Activated T-helper 17 cell treated with anti-CD3 and anti-CD28 coated beads, Interleukin-2, amount 50 U/mL, for 72 hours (primary cell): ENCODE data around the gene B3GNT7. TPM values are rescaled to one million over a fixed set of nuclear protein-coding genes. Genes with fewer than 3 reads are reported as not detected.
A peak's percentile ranks its signal among the peaks of the same experiment; 100 is the strongest.

Experiments used
- ATAC-seq: fragments of 150-1000 bp; cut with Tn5 transposase; replicated peaks from 2 replicates; pipeline ENCODE4 v1.10.0; 2021; ENCODE audit warnings: mild to moderate bottlenecking, moderate library complexity
- H3K27ac Mint-ChIP-seq: one replicate; pipeline ENCODE4 v1.8.0; 2022; ENCODE audit warnings: mixed read lengths
- H3K27me3 Mint-ChIP-seq: one replicate; pipeline ENCODE4 v1.8.0; 2022; ENCODE audit warnings: mixed read lengths
- H3K36me3 Mint-ChIP-seq: one replicate; pipeline ENCODE4 v1.8.0; 2022; ENCODE audit warnings: low read depth, mild to moderate bottlenecking, mixed read lengths
- H3K4me1 Mint-ChIP-seq: one replicate; pipeline ENCODE4 v1.8.0; 2022; ENCODE audit warnings: mixed read lengths
- H3K4me3 Mint-ChIP-seq: one replicate; pipeline ENCODE4 v1.8.0; 2022; ENCODE audit warnings: mild to moderate bottlenecking, mixed read lengths
- H3K9me3 Mint-ChIP-seq: one replicate; pipeline ENCODE4 v1.8.0; 2022; ENCODE audit warnings: mixed read lengths
- total RNA-seq, 2 donors: library from RNA; stranded (reverse); gene quantifications; one replicate each; pipeline ENCODE4 v1.2.3, GENCODE V29; 2022

B3GNT7 gene
- total RNA-seq, 2 donors from 2014 or later = 0.19 TPM; not detected in 1

DNA sequence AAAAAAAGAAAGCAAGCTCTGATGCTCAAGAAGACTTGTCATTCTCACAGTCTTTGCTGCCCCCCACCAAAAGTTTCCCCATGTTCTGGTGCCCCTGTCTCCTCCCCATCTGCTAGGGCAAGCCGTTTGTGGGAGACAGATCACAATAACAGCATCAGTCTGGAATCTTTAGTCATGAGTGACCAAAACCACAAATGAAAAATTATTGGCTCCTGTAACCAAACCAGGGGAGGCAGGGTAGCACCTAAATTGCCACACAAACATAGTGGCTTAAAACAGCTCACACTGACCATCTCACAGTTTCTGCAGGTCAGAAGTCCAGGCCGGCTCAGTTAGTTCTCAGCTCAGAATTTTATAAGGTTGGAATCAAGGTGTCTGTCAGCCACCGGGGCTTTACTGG, 9.1 kb upstream of the B3GNT7 start:
- no peak for ATAC-seq
- H3K36me3 Mint-ChIP-seq = no peaks in the 10 kb centered on the region
- no peak overlapping the region for H3K4me3 Mint-ChIP-seq
- peaks cover 8% of the 10 kb centered on the region for H3K27me3 Mint-ChIP-seq
- H3K27ac Mint-ChIP-seq = no peak overlapping the region
- peaks cover 8% of the 10 kb centered on the region for H3K9me3 Mint-ChIP-seq
- H3K4me1 Mint-ChIP-seq = no peaks in the 10 kb centered on the region

DNA sequence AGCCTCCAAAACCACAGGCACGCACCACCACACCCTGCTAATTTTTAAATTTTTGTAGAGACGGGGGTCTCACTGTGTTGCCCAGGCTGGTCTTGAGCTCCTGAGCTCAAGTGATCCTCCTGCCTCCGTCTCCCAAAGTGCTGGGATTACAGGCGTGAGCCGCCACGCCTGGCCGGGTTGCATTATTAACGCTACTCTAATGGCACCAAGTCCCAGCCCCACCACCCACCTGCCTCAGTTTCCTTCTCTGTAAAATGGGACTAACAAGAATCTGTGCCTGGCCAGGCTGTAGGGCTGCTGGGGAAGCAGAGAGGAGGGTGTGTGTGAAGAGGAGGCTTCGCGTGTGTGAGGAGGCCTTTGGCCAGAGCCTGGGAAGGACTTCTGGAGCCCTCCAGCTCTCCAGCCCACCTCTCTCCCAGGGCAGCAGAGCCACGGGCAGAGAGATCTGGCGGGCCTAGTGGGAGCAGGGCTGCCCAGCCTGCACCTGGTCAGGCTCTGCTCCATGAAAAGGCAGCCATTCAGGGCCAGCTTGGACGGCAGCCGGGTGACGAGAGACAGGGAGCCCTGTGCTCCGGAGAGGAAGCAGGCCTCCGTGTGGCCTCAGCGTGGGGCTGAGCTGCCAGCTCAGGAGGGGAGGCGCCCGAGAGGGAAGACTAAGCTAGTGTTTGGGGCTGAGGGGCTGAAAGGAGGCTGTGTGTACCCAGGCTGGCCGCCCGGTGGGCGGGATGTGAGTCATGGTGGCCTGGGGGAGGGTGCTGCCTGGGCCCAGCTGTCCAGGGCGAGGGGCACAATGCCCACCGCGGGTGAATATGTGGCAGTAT, 7.4 kb upstream of the B3GNT7 start:
- ATAC-seq = no peak
- Mint-ChIP-seq H3K4me3 (no peak overlapping the region), H3K36me3 (no peaks in the 10 kb centered on the region), H3K27ac (no peak overlapping the region), H3K27me3 (peaks cover 12% of the 10 kb centered on the region), H3K9me3 (peaks cover 8% of the 10 kb centered on the region), H3K4me1 (no peaks in the 10 kb centered on the region)

GRCh38 chr2:231388725-231389346, 6.7 kb upstream of the B3GNT7 start:
- Mint-ChIP-seq H3K4me3 (no peak overlapping the region), H3K36me3 (no peaks in the 10 kb centered on the region), H3K27ac (no peak overlapping the region), H3K9me3 (peaks cover 8% of the 10 kb centered on the region), H3K27me3 (peaks cover 18% of the 10 kb centered on the region), H3K4me1 (no peaks in the 10 kb centered on the region)
- no peak for ATAC-seq

DNA sequence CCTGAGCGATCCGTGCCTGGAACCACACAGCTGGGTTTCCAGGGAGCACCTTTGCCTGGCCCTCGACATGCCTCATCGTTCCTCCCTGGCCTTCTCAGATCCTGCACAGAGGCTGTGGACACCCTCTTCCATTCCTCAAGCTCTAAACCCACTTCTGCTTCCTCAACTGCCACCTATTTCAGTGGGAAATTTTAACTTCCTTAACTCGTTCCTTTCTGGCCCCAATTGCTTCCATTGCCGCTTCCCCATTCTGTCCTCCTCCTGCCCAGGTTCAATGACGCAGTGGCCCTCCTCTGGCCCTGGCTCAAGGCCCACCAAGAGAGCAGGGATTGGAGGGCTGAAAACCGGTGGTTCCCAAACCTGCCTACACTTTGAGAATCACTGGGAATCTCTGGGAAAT, 4.8 kb upstream of the B3GNT7 start:
- no peaks in the 10 kb centered on the region for H3K9me3 Mint-ChIP-seq
- H3K36me3 Mint-ChIP-seq = no peaks in the 10 kb centered on the region
- no peak for ATAC-seq
- peaks cover 26% of the 10 kb centered on the region for H3K27me3 Mint-ChIP-seq
- no peak overlapping the region for H3K4me3 Mint-ChIP-seq
- peak overlapping the region; percentile 25 for H3K27ac Mint-ChIP-seq
- H3K4me1 Mint-ChIP-seq = no peaks in the 10 kb centered on the region

DNA sequence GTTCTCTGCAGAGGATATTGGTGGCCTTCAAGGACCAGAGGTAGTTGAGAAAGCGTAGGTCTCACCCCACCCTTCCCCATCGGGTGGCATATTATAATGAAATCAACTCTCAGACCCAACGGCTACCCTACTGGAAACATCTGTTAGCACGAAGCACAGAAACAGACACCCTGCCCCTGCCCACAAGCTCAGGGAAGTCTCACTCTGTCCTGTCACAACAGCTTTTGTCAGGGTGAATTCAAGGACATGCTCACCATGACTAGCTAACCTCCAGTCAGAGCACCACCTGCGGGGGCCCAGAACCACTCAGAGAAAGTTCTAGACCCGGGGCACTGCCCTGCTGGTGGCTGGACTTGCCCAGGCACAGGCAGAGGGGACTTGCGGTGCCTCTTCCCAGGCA, 3.5 kb upstream of the B3GNT7 start:
- Mint-ChIP-seq H3K4me1 (peaks cover 3% of the 10 kb centered on the region), H3K27me3 (peaks cover 33% of the 10 kb centered on the region)
- no peak for ATAC-seq

GRCh38 chr2:231392431-231393148, 2.9 kb upstream of the B3GNT7 start:
- no peak for ATAC-seq
- H3K36me3 Mint-ChIP-seq = no peaks in the 10 kb centered on the region
- no peak overlapping the region for H3K4me3 Mint-ChIP-seq
- H3K27ac Mint-ChIP-seq = no peak overlapping the region
- H3K9me3 Mint-ChIP-seq = no peaks in the 10 kb centered on the region
- peaks cover 36% of the 10 kb centered on the region for H3K27me3 Mint-ChIP-seq
- peaks cover 4% of the 10 kb centered on the region for H3K4me1 Mint-ChIP-seq

More for the DNA sequence above, 3.5 kb upstream of the B3GNT7 start:
- peak overlapping the region; percentile 18 for H3K27ac Mint-ChIP-seq
- H3K4me3 Mint-ChIP-seq = no peak overlapping the region
- no peaks in the 10 kb centered on the region for H3K36me3 Mint-ChIP-seq
- no peaks in the 10 kb centered on the region for H3K9me3 Mint-ChIP-seq

DNA sequence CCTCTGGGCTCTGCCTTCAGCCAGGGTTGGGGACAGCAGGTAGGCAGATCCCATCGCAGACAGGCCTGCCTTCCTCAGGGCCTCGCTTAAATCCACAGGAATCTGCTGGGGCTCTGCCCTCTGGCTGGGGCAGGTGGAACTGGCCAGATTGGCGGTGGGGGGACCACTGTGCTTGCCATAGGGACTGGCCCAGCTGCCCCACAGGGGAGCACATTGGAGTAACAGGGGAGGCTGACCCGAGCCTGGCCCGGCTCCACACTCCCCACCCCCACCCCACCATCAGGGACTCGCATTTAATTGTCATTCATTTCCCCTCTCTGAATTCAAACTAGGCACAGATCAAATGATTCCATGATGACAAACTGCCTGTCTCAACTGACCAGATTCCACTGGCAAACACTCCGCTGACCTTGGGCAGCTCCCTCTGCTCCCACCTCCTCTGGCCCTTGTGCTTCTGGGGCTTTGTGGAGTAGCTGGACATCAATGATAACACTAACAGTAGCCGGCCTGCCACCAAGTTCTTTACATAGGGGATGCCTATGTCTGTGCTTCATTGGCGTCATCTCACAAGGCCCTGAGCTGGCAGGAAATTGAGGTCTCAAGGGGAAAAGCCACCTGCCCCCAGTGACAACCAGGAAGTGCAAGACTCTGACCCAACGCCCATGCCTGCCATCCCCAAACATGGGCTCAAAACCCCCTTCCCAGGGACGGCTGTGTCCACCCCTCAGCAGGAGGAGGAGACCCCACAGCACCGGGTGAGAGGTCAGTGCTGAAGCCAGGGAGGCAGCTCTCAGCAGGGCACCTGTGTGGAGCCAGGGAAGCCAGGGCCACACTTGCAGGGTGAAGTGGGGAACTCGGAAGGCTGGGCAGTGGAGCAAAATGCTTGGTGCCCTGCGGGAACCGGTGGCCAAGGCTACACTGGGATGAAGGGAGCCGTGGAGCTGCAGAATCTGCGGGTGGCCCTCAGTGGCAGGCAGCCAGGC, 2.1 kb upstream of the B3GNT7 start:
- H3K9me3 Mint-ChIP-seq = no peaks in the 10 kb centered on the region
- H3K27me3 Mint-ChIP-seq = peaks cover 38% of the 10 kb centered on the region
- ATAC-seq = peak; percentile 41
- H3K27ac Mint-ChIP-seq = no peak overlapping the region
- no peaks in the 10 kb centered on the region for H3K36me3 Mint-ChIP-seq
- H3K4me3 Mint-ChIP-seq = peak overlapping the region; percentile 25
- peaks cover 4% of the 10 kb centered on the region for H3K4me1 Mint-ChIP-seq

DNA sequence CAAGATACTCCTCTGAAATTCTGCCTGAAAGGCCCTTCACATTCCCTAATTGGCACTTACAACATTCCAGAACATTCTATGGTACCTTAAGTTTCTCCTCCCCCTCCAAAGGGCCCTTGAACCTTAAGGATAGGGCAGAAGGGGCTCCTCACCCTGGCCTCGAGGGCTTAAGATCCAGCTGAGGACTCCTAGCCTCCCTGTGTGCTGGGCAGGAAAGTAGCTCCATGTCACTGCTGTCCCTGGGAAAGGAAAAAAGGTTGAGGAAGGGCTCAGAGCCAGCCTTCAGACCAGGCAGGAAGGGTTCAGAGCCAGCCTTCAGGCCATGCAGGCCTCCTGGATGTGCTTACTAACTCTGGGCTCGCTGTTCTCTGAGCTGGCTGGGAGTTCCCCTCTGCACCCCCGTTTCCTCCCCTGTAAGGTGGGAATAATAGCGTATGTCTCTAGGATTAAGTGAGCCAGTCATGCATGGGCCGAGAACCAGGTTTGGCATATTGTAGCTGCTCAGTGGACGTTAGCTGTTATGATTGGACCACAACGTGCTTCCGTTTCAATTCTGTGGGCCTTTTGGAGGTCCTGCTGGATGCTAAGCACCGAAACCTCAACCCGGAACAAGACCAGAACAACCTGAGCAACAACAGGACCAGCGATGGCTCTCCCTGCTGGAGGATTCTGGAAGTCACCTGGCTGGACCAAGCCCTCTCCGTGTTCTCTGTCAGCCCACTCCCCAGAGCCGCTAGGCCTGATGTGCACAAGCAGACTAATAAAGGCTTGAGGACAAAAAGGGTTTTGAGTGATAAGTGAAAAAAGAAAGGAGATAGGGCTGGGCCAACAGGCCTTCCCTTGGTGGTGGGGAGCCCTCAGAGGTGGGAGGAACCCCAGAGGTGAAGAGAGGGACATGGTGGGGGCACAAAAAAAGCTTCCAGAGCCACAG, 1.0 kb upstream of the B3GNT7 start:
- Mint-ChIP-seq H3K36me3 (no peaks in the 10 kb centered on the region), H3K9me3 (no peaks in the 10 kb centered on the region), H3K27me3 (peaks cover 36% of the 10 kb centered on the region), H3K27ac (no peak overlapping the region), H3K4me3 (peak overlapping the region; percentile 35), H3K4me1 (peaks cover 4% of the 10 kb centered on the region)
- ATAC-seq = no peak

GRCh38 chr2:231396058-231396821, 730 bp downstream of the B3GNT7 start:
- no peak for ATAC-seq
- Mint-ChIP-seq H3K9me3 (no peaks in the 10 kb centered on the region), H3K27me3 (peaks cover 32% of the 10 kb centered on the region), H3K36me3 (no peaks in the 10 kb centered on the region), H3K4me3 (peak overlapping the region; percentile 45), H3K4me1 (peaks cover 4% of the 10 kb centered on the region), H3K27ac (no peak overlapping the region)

DNA sequence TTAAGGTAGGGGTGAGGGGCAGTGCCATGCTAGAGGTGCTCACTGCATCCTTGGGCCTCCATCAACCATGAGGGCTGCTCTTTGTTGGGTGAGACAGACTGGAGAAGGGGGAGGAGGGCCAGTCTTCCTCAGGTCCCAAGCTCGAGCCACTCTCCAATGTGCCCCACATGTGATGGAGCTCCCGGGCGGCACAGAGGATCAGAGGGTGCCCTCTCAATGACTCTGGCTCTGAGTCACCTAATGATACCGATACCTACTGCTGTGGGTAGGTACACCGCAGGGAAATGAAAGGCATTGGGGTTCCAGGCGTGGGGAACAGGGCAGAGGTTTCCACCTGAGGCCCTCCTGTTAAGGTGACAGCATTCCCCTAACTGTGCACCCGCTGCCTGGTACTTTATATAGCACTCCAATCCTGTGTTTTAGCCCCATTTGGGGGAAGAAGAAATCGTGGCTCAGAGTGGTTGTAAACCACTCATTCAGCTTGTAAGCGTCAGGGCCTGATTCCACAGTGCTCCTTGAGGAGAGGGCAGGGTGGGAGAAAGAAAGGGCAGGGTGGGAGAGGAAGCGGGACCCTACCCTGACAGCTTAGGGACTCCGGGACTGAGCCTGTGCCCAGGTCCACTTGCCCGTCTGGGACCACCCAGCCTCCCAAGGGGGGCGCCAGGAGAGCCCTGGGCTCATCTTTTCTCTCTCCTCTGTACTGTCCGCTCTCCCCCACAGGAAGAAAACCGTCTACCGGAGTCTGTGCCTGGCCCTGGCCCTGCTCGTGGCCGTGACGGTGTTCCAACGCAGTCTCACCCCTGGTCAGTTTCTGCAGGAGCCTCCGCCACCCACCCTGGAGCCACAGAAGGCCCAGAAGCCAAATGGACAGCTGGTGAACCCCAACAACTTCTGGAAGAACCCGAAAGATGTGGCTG, 1.8 kb downstream of the B3GNT7 start:
- Mint-ChIP-seq H3K27me3 (peaks cover 34% of the 10 kb centered on the region), H3K4me3 (peak overlapping the region; percentile 45), H3K9me3 (no peaks in the 10 kb centered on the region), H3K4me1 (peaks cover 8% of the 10 kb centered on the region), H3K27ac (no peak overlapping the region), H3K36me3 (no peaks in the 10 kb centered on the region)
- peak; percentile 95 for ATAC-seq

GRCh38 chr2:231397928-231398294, 2.4 kb downstream of the B3GNT7 start:
- no peak overlapping the region for H3K27ac Mint-ChIP-seq
- ATAC-seq = no peak
- no peaks in the 10 kb centered on the region for H3K9me3 Mint-ChIP-seq
- H3K27me3 Mint-ChIP-seq = peaks cover 34% of the 10 kb centered on the region
- H3K36me3 Mint-ChIP-seq = no peaks in the 10 kb centered on the region
- H3K4me3 Mint-ChIP-seq = no peak overlapping the region
- H3K4me1 Mint-ChIP-seq = peaks cover 8% of the 10 kb centered on the region

- no peak overlapping the region for H3K4me3 Mint-ChIP-seq
- no peak overlapping the region for H3K27ac Mint-ChIP-seq
- peaks cover 8% of the 10 kb centered on the region for H3K4me1 Mint-ChIP-seq
- no peak for ATAC-seq
- H3K9me3 Mint-ChIP-seq = no peaks in the 10 kb centered on the region
- H3K36me3 Mint-ChIP-seq = no peaks in the 10 kb centered on the region
- peaks cover 30% of the 10 kb centered on the region for H3K27me3 Mint-ChIP-seq
Measured at GRCh38 chr2:231398585-231398984, 3.1 kb downstream of the B3GNT7 start.
